GM23338 (cell line): Measurements from ENCODE around the gene INPP5A. TPM values are rescaled to one million over a fixed set of nuclear protein-coding genes. Genes with fewer than 3 reads are reported as not detected.

Experiments
- ATAC-seq: fragments of 200-7000 bp; cut with Tn5 transposase; 3 replicates; pipeline ENCODE4 v1.9.1; 2020
- DNase-seq: peaks from one replicate; pipeline ENCODE4 v3.0.0-alpha.2; 2015; ENCODE audit warnings: low spot score
- H2AFZ ChIP-seq: fragments of 200-600 bp; sonication (generic); 2 replicates; pipeline ENCODE4 v1.8.0; 2016; ENCODE audit warnings: antibody characterized with exemption, mild to moderate bottlenecking, moderate library complexity
- H3F3A ChIP-seq: fragments of 200-600 bp; sonication (generic); replicated peaks from 2 replicates; pipeline ENCODE4 v1.8.0; 2017; ENCODE audit warnings: antibody characterized with exemption, mixed run types, low read depth
- H3K27ac ChIP-seq: fragments of 200-600 bp; sonication (generic); 2 replicates; pipeline ENCODE4 v1.6.1; 2016; ENCODE audit warnings: low read depth
- H3K27me3 ChIP-seq: fragments of 200-600 bp; sonication (generic); 2 replicates; pipeline ENCODE4 v1.8.0; 2016; ENCODE audit warnings: mild to moderate bottlenecking, mixed run types, moderate library complexity; ENCODE audit not compliant: insufficient read depth
- H3K36me3 ChIP-seq: fragments of 200-600 bp; sonication (generic); 2 replicates; pipeline ENCODE4 v1.8.0; 2016; ENCODE audit warnings: mild to moderate bottlenecking; ENCODE audit not compliant: insufficient read depth
- H3K4me1 ChIP-seq: fragments of 200-600 bp; sonication (generic); 2 replicates; pipeline ENCODE4 v1.8.0; 2016; ENCODE audit warnings: mild to moderate bottlenecking, moderate library complexity; ENCODE audit not compliant: insufficient read depth
- H3K4me2 ChIP-seq: fragments of 200-600 bp; sonication (generic); 2 replicates; pipeline ENCODE4 v1.7.1; 2017; ENCODE audit warnings: mixed run types
- H3K4me3 ChIP-seq: fragments of 200-600 bp; sonication (generic); 2 replicates; pipeline ENCODE4 v1.6.1; 2016; ENCODE audit warnings: mixed run types
- H3K79me2 ChIP-seq: fragments of 200-600 bp; sonication (generic); replicated peaks from 2 replicates; pipeline ENCODE4 v1.8.0; 2017; ENCODE audit warnings: mild to moderate bottlenecking; ENCODE audit not compliant: insufficient read depth
- H3K9me2 ChIP-seq: fragments of 200-600 bp; sonication (generic); 2 replicates; pipeline ENCODE4 v1.8.0; 2017; ENCODE audit not compliant: insufficient read depth
- H4K20me1 ChIP-seq: fragments of 200-600 bp; sonication (generic); replicated peaks from 2 replicates; pipeline ENCODE4 v1.8.0; 2017; ENCODE audit warnings: mild to moderate bottlenecking; ENCODE audit not compliant: insufficient read depth
- H3K27ac Mint-ChIP-seq: 2 replicates; pipeline ENCODE4 v1.8.0; 2020; ENCODE audit warnings: inconsistent platforms, mild to moderate bottlenecking, moderate library complexity, mixed read lengths
- H3K27me3 Mint-ChIP-seq: 3 replicates; pipeline ENCODE4 v1.8.0; 2022; ENCODE audit warnings: low read depth, mild to moderate bottlenecking, moderate library complexity, mixed read lengths, inconsistent platforms; ENCODE audit not compliant: insufficient read depth, poor library complexity
- H3K36me3 Mint-ChIP-seq: 3 replicates; pipeline ENCODE4 v1.8.0; 2021; ENCODE audit warnings: low read depth, mild to moderate bottlenecking, inconsistent platforms, moderate library complexity, mixed read lengths
- H3K4me1 Mint-ChIP-seq: 3 replicates; pipeline ENCODE4 v1.8.0; 2020; ENCODE audit warnings: mild to moderate bottlenecking, inconsistent platforms, mixed read lengths
- H3K4me3 Mint-ChIP-seq: 3 replicates; pipeline ENCODE4 v1.8.0; 2021; ENCODE audit warnings: moderate library complexity, mild to moderate bottlenecking, inconsistent platforms, mixed read lengths
- H3K9me3 Mint-ChIP-seq: 3 replicates; pipeline ENCODE4 v1.8.0; 2020; ENCODE audit warnings: moderate library complexity, mild to moderate bottlenecking, inconsistent platforms, mixed read lengths
- CTCF ChIP-seq, 2 experiments: fragments of 200-600 bp in 1 of 2; sonication (generic) in 1 of 2; conservative IDR thresholded peaks; 2 replicates each; pipeline versions ENCODE4 v1.5.1 to v1.6.1; 2016 to 2017; ENCODE audit warnings: antibody characterized with exemption in 2 of 2, low read depth in 2 of 2, mild to moderate bottlenecking in 2 of 2, moderate library complexity in 1 of 2
- ETS1 ChIP-seq: IDR thresholded peaks from 2 replicates; pipeline ENCODE4 v1.6.1; 2016; ENCODE audit warnings: antibody characterized with exemption
- EZH2phosphoT487 ChIP-seq: fragments of 200-600 bp; sonication (generic); IDR thresholded peaks from one replicate; pipeline ENCODE4 v1.8.1; 2018; ENCODE audit warnings: antibody characterized with exemption; ENCODE audit not compliant: unreplicated experiment
- JUNB ChIP-seq: IDR thresholded peaks from one replicate; pipeline ENCODE4 v1.6.1; 2016; ENCODE audit warnings: antibody characterized with exemption; ENCODE audit not compliant: unreplicated experiment
- NANOG ChIP-seq: IDR thresholded peaks from 2 replicates; pipeline ENCODE4 v1.6.1; 2016; ENCODE audit warnings: antibody characterized with exemption, borderline replicate concordance
- POLR2AphosphoS5 ChIP-seq: IDR thresholded peaks from 2 replicates; pipeline ENCODE4 v1.6.1; 2016; ENCODE audit warnings: antibody characterized with exemption, low read depth
- STAT1 ChIP-seq: IDR thresholded peaks from one replicate; pipeline ENCODE4 v1.6.1; 2016; ENCODE audit warnings: antibody characterized with exemption; ENCODE audit not compliant: unreplicated experiment
- ZNF114 ChIP-seq: fragments of 250-450 bp; sonication (Bioruptor Pico); IDR thresholded peaks from 2 replicates; pipeline ENCODE4 v1.5.0; 2020; ENCODE audit warnings: mild to moderate bottlenecking, moderate library complexity
- ZNF462 ChIP-seq: fragments of 250-450 bp; sonication (Bioruptor Pico); IDR thresholded peaks from 2 replicates; pipeline ENCODE4 v1.5.0; 2020; ENCODE audit warnings: mild to moderate bottlenecking, moderate library complexity
- polyA plus RNA-seq: library from polyadenylated mRNA; unstranded; fragments of >200 nt; fragmentation: Nextera tagmentation; extraction: Ambion mirVana; gene quantifications from 2 replicates; pipeline ENCODE4 v1.2.1, GENCODE V29; 2016
- total RNA-seq: library from RNA; depleted of rRNA; stranded (reverse); fragments of >200 nt; shearing (Covaris generic); gene quantifications from 2 replicates; pipeline ENCODE4 v1.2.3, GENCODE V29; 2014
- TF ChIP-seq, protein P1 (sequence below): IDR thresholded peaks from one replicate; pipeline ENCODE4 v1.6.1; 2018; ENCODE audit warnings: antibody characterized with exemption; ENCODE audit not compliant: unreplicated experiment

The INPP5A gene
- total and polyA plus RNA-seq, 2 experiments from 2014 or later: 5.9 to 40.6 TPM

DNA sequence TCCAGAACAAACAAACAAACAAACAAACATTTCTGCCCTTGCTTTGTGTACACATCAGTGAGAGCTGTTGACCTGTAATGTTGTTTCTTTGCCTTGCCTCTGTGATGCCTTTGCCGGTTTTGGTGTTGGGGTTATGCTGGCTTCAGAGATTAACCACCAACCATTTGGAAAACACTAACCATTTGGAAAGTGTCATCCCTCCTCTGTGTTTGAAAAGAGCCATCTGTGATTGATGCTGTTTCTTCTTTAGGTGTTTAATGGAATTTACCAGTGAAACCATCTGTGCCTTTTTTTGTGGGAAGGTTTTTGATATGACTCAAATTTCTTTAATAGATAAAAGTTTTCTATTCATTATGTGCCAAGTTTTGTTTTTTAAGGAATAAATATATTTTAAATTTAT lies 46.5 kb downstream of the INPP5A start:
- Histone ChIP-seq H3F3A (no peaks in the 10 kb centered on the region), H3K9me2 (no peaks in the 10 kb centered on the region), H3K27me3 (no peaks in the 10 kb centered on the region), H3K4me2 (no peak overlapping the region), H3K4me1 (no peaks in the 10 kb centered on the region), H2AFZ (no peak overlapping the region), H3K27ac (no peak overlapping the region), H4K20me1 (peaks cover 11% of the 10 kb centered on the region), H3K4me3 (no peak overlapping the region), H3K36me3 (no peaks in the 10 kb centered on the region), H3K79me2 (peaks cover 27% of the 10 kb centered on the region)
- ATAC-seq (no peak), DNase-seq (no peak)
- Mint-ChIP-seq H3K4me1 (peaks cover 8% of the 10 kb centered on the region), H3K27me3 (no peaks in the 10 kb centered on the region), H3K27ac (no peak overlapping the region), H3K9me3 (no peaks in the 10 kb centered on the region), H3K4me3 (no peak overlapping the region), H3K36me3 (no peaks in the 10 kb centered on the region; the same call in 2 of the 3 replicates)
- no peak for TF ChIP-seq ZNF462 (CRISPR knock-in tag)
- TF ChIP-seq JUNB: no peak
- no peak for TF ChIP-seq EZH2phosphoT487
- TF ChIP-seq, protein P1, sequence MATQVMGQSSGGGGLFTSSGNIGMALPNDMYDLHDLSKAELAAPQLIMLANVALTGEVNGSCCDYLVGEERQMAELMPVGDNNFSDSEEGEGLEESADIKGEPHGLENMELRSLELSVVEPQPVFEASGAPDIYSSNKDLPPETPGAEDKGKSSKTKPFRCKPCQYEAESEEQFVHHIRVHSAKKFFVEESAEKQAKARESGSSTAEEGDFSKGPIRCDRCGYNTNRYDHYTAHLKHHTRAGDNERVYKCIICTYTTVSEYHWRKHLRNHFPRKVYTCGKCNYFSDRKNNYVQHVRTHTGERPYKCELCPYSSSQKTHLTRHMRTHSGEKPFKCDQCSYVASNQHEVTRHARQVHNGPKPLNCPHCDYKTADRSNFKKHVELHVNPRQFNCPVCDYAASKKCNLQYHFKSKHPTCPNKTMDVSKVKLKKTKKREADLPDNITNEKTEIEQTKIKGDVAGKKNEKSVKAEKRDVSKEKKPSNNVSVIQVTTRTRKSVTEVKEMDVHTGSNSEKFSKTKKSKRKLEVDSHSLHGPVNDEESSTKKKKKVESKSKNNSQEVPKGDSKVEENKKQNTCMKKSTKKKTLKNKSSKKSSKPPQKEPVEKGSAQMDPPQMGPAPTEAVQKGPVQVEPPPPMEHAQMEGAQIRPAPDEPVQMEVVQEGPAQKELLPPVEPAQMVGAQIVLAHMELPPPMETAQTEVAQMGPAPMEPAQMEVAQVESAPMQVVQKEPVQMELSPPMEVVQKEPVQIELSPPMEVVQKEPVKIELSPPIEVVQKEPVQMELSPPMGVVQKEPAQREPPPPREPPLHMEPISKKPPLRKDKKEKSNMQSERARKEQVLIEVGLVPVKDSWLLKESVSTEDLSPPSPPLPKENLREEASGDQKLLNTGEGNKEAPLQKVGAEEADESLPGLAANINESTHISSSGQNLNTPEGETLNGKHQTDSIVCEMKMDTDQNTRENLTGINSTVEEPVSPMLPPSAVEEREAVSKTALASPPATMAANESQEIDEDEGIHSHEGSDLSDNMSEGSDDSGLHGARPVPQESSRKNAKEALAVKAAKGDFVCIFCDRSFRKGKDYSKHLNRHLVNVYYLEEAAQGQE: no peak
- no peak for TF ChIP-seq ETS1
- no peak for TF ChIP-seq POLR2AphosphoS5
- TF ChIP-seq NANOG: no peak
- TF ChIP-seq STAT1: no peak
- TF ChIP-seq ZNF114 (CRISPR knock-in tag): no peak
- TF ChIP-seq CTCF (conservative IDR thresholded peaks at IDR 0.05; ENCODE audit: low read depth in 2 of 2): no peak
